ENCODE results near the gene IRS4. TPM values are rescaled to one million over a fixed set of nuclear protein-coding genes. Genes with fewer than 3 reads are reported as not detected.

Gene IRS4
- total RNA-seq, 3 donors from 2014 or later, result 0.59 TPM; not detected in 2

- intact Hi-C loops (cut with DNase I; ENCODE audit: low total_unique reads), result no loop called here
- peak overlapping the region; percentile 29 to 70 (median 47) for H3K4me3 ChIP-seq
- no peaks in the 10 kb centered on the region for H3K9me3 ChIP-seq
- no peaks in the 10 kb centered on the region for H3K36me3 ChIP-seq
- no peaks in the 10 kb centered on the region for H3K4me1 ChIP-seq
- no peak for TF ChIP-seq POLR2A (IDR thresholded peaks at IDR 0.05)
- TF ChIP-seq POLR2AphosphoS5 (IDR thresholded peaks at IDR 0.05), result no peak
- TF ChIP-seq, protein P1, sequence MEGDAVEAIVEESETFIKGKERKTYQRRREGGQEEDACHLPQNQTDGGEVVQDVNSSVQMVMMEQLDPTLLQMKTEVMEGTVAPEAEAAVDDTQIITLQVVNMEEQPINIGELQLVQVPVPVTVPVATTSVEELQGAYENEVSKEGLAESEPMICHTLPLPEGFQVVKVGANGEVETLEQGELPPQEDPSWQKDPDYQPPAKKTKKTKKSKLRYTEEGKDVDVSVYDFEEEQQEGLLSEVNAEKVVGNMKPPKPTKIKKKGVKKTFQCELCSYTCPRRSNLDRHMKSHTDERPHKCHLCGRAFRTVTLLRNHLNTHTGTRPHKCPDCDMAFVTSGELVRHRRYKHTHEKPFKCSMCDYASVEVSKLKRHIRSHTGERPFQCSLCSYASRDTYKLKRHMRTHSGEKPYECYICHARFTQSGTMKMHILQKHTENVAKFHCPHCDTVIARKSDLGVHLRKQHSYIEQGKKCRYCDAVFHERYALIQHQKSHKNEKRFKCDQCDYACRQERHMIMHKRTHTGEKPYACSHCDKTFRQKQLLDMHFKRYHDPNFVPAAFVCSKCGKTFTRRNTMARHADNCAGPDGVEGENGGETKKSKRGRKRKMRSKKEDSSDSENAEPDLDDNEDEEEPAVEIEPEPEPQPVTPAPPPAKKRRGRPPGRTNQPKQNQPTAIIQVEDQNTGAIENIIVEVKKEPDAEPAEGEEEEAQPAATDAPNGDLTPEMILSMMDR (IDR thresholded peaks at IDR 0.05), result no peak
- H3K27me3 ChIP-seq, result peaks cover 0 to 92% of the 10 kb centered on the region in 2 donors
- no peak overlapping the region for H3K27ac ChIP-seq
- no peak for DNase-seq (ENCODE audit: low spot score in 2 of 2)
Observed at GRCh38 chrX:108735679-108736508, 469 bp downstream of the IRS4 start.

GRCh38 chrX:108735091-108735678, 1.2 kb downstream of the IRS4 start:
- Histone ChIP-seq H3K4me1 (no peaks in the 10 kb centered on the region), H3K27me3 (peaks cover 0 to 92% of the 10 kb centered on the region in 2 donors), H3K27ac (no peak overlapping the region), H3K4me3 (peak overlapping the region; percentile 29 to 70 (median 47)), H3K9me3 (no peaks in the 10 kb centered on the region), H3K36me3 (no peaks in the 10 kb centered on the region)
- intact Hi-C loops (cut with DNase I; ENCODE audit: low total_unique reads), result no loop called here
- TF ChIP-seq POLR2A (IDR thresholded peaks at IDR 0.05) (no peak), POLR2AphosphoS5 (IDR thresholded peaks at IDR 0.05) (no peak)
- TF ChIP-seq, protein P1 (IDR thresholded peaks at IDR 0.05), result no peak
- no peak for DNase-seq (ENCODE audit: low spot score in 2 of 2)

- Histone ChIP-seq H3K27ac (no peak overlapping the region), H3K4me1 (no peaks in the 10 kb centered on the region), H3K27me3 (peaks cover 0 to 91% of the 10 kb centered on the region in 2 donors), H3K9me3 (no peaks in the 10 kb centered on the region), H3K36me3 (no peaks in the 10 kb centered on the region), H3K4me3 (no peak overlapping the region)
- TF ChIP-seq POLR2AphosphoS5 (IDR thresholded peaks at IDR 0.05) (no peak), POLR2A (IDR thresholded peaks at IDR 0.05) (no peak)
- TF ChIP-seq, protein P1 (IDR thresholded peaks at IDR 0.05), result no peak
- intact Hi-C loops (cut with DNase I; ENCODE audit: low total_unique reads), result no loop called here
- DNase-seq (ENCODE audit: low spot score in 2 of 2), result no peak
Observed at GRCh38 chrX:108734426-108734825, 1.9 kb downstream of the IRS4 start.

GRCh38 chrX:108732630-108733321, 3.6 kb downstream of the IRS4 start:
- TF ChIP-seq POLR2AphosphoS5 (IDR thresholded peaks at IDR 0.05) (no peak), POLR2A (IDR thresholded peaks at IDR 0.05) (no peak)
- TF ChIP-seq, protein P1 (IDR thresholded peaks at IDR 0.05), result no peak
- H3K4me3 ChIP-seq, result peak overlapping the region in 1 of 3 donors; percentile 16
- no peaks in the 10 kb centered on the region for H3K9me3 ChIP-seq
- no peaks in the 10 kb centered on the region for H3K4me1 ChIP-seq
- no peaks in the 10 kb centered on the region for H3K36me3 ChIP-seq
- H3K27ac ChIP-seq, result no peak overlapping the region
- intact Hi-C loops (cut with DNase I; ENCODE audit: low total_unique reads), result no loop called here
- DNase-seq (ENCODE audit: low spot score in 2 of 2), result no peak
- H3K27me3 ChIP-seq, result peaks cover 0 to 90% of the 10 kb centered on the region in 2 donors

All from breast epithelium (tissue), 4 donors.